Measurements from ENCODE around the gene MOG. TPM values are rescaled to one million over a fixed set of nuclear protein-coding genes. Genes with fewer than 3 reads are reported as not detected.
"Not testable (repeated sequence)": the region's sequence is repeated elsewhere in the genome, so short reads cannot be mapped to it uniquely, and the experiment has no call there.

MOG gene
- total RNA-seq, 1 experiment from 2014 or later = not detected

- Mint-ChIP-seq H3K4me3 (ENCODE audit: low read depth, unreplicated experiment) (no peak overlapping the region), H3K27ac (ENCODE audit: unreplicated experiment) (no peak overlapping the region), H3K27me3 (ENCODE audit: unreplicated experiment) (peaks cover 41% of the 10 kb centered on the region), H3K9me3 (ENCODE audit: low read depth, unreplicated experiment) (no peaks in the 10 kb centered on the region), H3K4me1 (ENCODE audit: low read depth, unreplicated experiment) (no peaks in the 10 kb centered on the region), H3K36me3 (ENCODE audit: insufficient read depth, unreplicated experiment) (no peaks in the 10 kb centered on the region)
- no peak for TF ChIP-seq CTCF (IDR thresholded peaks at IDR 0.05; ENCODE audit: unreplicated experiment)
- BruUV-seq (replicated peaks) = no TSS peak
- DNase-seq = no peak
- intact Hi-C loops (cut with micrococcal nuclease; ENCODE audit: unreplicated experiment) = no loop called here
- CTCF ChIA-PET = interaction anchor here (2.9 kb wide), 1 partner anchor 12 kb away, joined by 13 read pairs; no protein-coding TSS in a partner anchor
Measured at GRCh38 chr6:29665942-29666825, 9.3 kb downstream of the MOG start.

- H3K4me1 Mint-ChIP-seq (ENCODE audit: low read depth, unreplicated experiment) = no peaks in the 10 kb centered on the region
Measured at GRCh38 chr6:29666826-29667130, 9.9 kb downstream of the MOG start.

GRCh38 chr6:29667158-29667557 is 10.3 kb downstream of the MOG start:
- intact Hi-C loops (cut with micrococcal nuclease; ENCODE audit: unreplicated experiment) = no loop called here
- Mint-ChIP-seq H3K36me3 (ENCODE audit: insufficient read depth, unreplicated experiment) (no peaks in the 10 kb centered on the region), H3K4me1 (ENCODE audit: low read depth, unreplicated experiment) (no peaks in the 10 kb centered on the region), H3K27ac (ENCODE audit: unreplicated experiment) (no peak overlapping the region), H3K27me3 (ENCODE audit: unreplicated experiment) (peaks cover 51% of the 10 kb centered on the region), H3K4me3 (ENCODE audit: low read depth, unreplicated experiment) (no peak overlapping the region), H3K9me3 (ENCODE audit: low read depth, unreplicated experiment) (no peaks in the 10 kb centered on the region)
- DNase-seq = no peak
- TF ChIP-seq CTCF (IDR thresholded peaks at IDR 0.05; ENCODE audit: unreplicated experiment) = no peak
- CTCF ChIA-PET = interaction anchor here (2.9 kb wide), 1 partner anchor 13 kb away, joined by 13 read pairs; no protein-coding TSS in a partner anchor
- no TSS peak for BruUV-seq (replicated peaks)

More at GRCh38 chr6:29666826-29667130, 9.9 kb downstream of the MOG start:
- DNase-seq = no peak
- CTCF ChIA-PET = interaction anchor here (2.9 kb wide), 1 partner anchor 13 kb away, joined by 13 read pairs; no protein-coding TSS in a partner anchor
- H3K36me3 Mint-ChIP-seq (ENCODE audit: insufficient read depth, unreplicated experiment) = no peaks in the 10 kb centered on the region
- no peak overlapping the region for H3K4me3 Mint-ChIP-seq (ENCODE audit: low read depth, unreplicated experiment)
- TF ChIP-seq CTCF (IDR thresholded peaks at IDR 0.05; ENCODE audit: unreplicated experiment) = no peak
- no TSS peak for BruUV-seq (replicated peaks)
- intact Hi-C loops (cut with micrococcal nuclease; ENCODE audit: unreplicated experiment) = no loop called here
- H3K9me3 Mint-ChIP-seq (ENCODE audit: low read depth, unreplicated experiment) = no peaks in the 10 kb centered on the region
- no peak overlapping the region for H3K27ac Mint-ChIP-seq (ENCODE audit: unreplicated experiment)
- peaks cover 47% of the 10 kb centered on the region for H3K27me3 Mint-ChIP-seq (ENCODE audit: unreplicated experiment)

DNA sequence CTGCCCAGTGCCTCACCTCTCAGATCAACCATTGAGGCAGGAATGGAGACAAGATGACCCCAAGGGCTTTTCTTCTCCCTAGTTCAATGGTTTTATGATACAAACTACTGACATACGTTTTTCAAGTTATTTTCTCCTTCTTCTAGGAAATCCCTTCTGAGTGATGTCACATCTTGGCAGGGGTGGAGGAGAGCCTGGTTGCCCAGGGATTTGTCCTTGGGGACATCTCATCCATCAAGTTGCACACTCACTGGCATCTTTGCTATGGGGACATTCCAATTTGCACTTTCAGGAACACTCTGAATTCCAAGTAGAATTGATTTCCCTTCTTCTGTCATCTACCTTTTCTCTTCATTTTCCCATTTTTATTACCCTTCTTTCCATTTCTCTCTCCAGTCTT is 14.1 kb downstream of the MOG start:
- BruUV-seq (replicated peaks) = no TSS peak
- CTCF ChIA-PET = interaction anchor here (0.8 to 3.4 kb wide), 2 partner anchors 18 to 21 kb away, joined by 3 to 10 read pairs; no protein-coding TSS in a partner anchor
- Mint-ChIP-seq H3K4me1 (ENCODE audit: low read depth, unreplicated experiment) (peaks cover 5% of the 10 kb centered on the region), H3K4me3 (ENCODE audit: low read depth, unreplicated experiment) (no peak overlapping the region), H3K9me3 (ENCODE audit: low read depth, unreplicated experiment) (no peaks in the 10 kb centered on the region), H3K27ac (ENCODE audit: unreplicated experiment) (no peak overlapping the region), H3K36me3 (ENCODE audit: insufficient read depth, unreplicated experiment) (no peaks in the 10 kb centered on the region), H3K27me3 (ENCODE audit: unreplicated experiment) (peaks cover 58% of the 10 kb centered on the region)
- DNase-seq = no peak
- no peak for TF ChIP-seq CTCF (IDR thresholded peaks at IDR 0.05; ENCODE audit: unreplicated experiment)
- intact Hi-C loops (cut with micrococcal nuclease; ENCODE audit: unreplicated experiment) = no loop called here

DNA sequence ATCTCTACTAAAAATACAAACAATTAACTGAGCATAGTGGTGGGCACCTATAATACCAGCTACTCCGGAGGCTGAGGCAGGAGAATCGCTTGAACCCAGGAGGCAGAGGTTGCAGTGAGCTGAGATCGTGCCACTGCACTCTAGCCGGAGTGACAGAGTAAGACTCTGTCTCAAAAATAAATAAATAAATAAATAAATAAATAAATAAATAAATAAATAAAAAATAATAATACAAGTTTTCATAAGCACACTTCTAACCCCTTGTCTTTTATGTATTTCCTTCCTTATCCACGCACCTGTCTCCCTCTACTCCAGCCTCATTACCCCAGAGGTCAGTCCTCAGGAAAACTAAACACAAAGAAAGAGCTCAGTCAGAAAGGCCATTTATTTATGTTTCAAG is 15.2 kb downstream of the MOG start:
- H3K4me3 Mint-ChIP-seq (ENCODE audit: low read depth, unreplicated experiment); H3K9me3 Mint-ChIP-seq (ENCODE audit: low read depth, unreplicated experiment); DNase-seq; intact Hi-C loops (cut with micrococcal nuclease; ENCODE audit: unreplicated experiment); H3K27ac Mint-ChIP-seq (ENCODE audit: unreplicated experiment); BruUV-seq (replicated peaks); H3K36me3 Mint-ChIP-seq (ENCODE audit: insufficient read depth, unreplicated experiment): not testable (repeated sequence)
- Mint-ChIP-seq H3K27me3 (ENCODE audit: unreplicated experiment) (peaks cover 47% of the 10 kb centered on the region), H3K4me1 (ENCODE audit: low read depth, unreplicated experiment) (peaks cover 16% of the 10 kb centered on the region)
- CTCF ChIA-PET = interaction anchor here (3.4 kb wide), 1 partner anchor 19 kb away, joined by 10 read pairs; no protein-coding TSS in a partner anchor

All from Calu3 (cell line).